UCSD-AML1 (cell line): Measurements from ENCODE around the gene METTL18.
A peak's percentile ranks its signal among the peaks of the same experiment; 100 is the strongest.
"Not testable (repeated sequence)": the region's sequence is repeated elsewhere in the genome, so short reads cannot be mapped to it uniquely, and the experiment has no call there.

Source experiments
- DNase-seq: peaks from one replicate; lab custom pipeline; 2025; ENCODE audit not compliant: unreplicated experiment; lab: John Stamatoyannopoulos, UW

Gene METTL18

DNA sequence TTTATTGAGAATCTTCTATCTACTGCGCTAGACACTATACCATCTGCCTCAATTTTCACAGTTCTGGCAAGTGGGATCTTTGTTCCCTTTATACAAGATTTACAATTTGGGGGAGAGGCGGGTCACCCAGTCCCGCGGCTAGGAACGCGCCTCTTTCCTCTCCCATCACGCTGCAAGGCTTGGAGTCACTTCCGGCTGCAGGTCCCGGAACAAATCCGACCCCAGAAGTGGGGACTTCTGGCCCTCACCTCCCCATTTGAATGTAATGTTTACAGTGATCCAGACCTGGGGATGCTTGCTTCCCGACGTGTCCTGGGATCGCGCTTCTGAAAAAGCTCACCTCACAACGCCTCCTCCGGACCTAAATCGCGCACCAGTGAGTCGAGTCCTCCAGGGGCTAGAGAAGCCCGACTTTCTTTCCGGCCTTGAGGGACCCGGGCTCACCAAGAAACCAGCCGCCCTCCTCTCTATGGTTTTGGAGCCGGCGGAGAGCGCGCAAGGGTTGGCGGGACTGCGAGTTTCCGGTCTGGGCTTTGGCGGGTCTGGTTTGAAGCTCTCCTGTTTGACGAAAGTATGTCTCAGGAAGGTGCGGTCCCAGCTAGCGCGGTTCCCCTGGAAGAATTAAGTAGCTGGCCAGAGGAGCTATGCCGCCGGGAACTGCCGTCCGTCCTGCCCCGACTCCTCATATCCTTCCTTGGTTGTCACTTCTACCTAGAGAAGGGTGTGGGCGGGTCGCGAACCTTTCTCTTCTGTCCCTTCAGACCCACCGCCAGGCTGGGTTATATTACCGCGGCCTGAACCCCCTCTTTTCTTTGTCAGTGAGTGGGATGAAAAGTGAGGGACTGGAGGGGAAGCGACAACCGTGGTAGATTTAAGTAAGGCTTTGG is at the start of gene METTL18:
Gene METTL18 (minus strand): TSS at position 378 of the 887 bp plus-strand sequence. CDS start 1,212 bp downstream, outside the sequence.
- DNase-seq, result peak; percentile 94

DNA sequence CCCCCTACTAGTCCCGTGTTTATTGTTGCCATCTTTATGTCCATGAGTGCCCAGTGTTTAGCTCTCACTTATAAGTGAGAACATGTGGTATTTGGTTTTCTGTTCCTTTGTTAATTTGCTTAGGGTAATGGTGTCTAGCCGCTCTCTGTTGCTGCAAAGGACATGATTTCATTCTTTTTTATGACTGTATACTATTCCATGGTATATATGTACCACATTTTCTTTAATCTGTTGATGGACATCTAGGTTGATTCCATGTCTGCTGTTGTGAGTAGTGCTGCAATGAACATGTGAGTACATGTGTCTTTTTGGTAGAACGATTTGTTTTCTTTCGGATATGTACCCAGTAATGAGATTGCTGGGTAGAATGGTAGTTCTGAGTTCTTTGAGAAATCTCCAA is 44.2 kb upstream of the METTL18 start:
- no peak for DNase-seq

DNA sequence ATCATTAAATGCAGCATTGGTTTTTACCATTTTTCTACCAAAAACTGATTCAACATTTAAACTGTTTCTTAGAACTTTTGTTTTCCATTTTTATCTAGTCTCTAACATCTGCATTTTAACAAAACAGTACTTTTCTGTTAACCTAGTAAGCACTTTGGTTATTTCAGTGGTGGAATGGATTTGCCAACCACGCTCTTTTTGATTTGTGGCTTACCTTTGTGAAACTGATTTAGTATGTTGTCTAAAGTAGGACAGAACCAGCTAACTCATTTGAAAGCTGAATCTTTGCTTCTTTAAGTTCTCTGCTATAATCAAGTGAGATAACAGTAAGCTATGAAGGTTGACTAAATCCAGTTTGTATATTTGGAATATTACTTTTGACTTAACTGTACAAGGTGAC is 41.5 kb upstream of the METTL18 start:
- DNase-seq, result no peak

GRCh38 chr1:169835647-169836046 is 40.9 kb upstream of the METTL18 start:
- no peak for DNase-seq

GRCh38 chr1:169834869-169835268 is 40.2 kb upstream of the METTL18 start:
- DNase-seq, result no peak

DNA sequence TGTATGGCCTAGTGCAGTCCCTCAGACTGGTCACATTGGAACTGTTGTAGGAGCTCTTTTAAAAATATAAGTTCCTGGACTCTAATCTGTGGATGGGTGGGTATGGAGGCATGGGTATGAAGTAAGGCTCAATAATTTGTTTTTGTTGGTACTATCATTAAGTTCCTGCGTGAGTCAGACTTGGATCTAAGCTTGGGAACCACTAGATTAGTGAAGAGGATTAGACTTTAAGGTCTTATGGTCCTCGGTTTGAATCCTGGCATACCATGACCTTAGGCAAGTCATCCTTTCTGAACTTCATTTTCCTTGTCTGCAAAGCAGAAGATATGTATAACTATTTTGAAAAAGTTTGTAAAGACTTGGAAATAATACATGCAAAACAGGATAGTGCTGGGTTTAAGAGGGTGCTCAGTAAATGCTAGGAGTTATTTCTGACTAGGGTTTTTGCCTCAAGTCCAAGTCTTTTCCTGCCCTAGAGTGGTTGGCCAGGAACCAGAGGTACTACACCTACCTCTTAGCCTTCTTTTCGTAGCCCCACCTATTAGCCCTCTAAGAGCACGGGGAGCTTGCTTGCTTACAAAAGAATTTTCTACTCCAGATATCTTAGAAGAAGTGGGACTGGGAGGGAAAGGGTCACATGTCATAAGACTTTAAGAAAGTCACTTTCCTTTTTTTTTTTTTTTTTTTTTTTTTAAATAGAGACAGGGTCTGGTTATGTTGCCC is 38.6 kb upstream of the METTL18 start:
- no peak for DNase-seq

DNA sequence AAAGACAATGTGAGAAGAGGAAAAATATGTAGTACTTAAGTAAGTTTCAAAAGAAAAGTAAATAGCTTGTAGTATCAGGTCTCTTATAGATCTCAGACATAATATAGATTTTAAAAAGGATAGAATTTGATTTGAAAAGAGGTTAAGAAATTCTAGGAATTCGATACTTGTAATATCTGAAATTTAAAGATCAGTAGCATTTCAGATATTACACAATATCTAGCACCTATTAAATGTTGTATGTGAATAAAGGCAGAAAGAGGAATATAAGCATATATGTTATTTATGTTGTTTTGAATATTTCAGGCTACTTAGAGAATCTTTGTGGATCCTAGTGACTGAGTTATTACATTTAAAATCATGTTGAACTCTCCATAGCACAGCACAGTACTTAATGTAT is 35.0 kb upstream of the METTL18 start:
- no peak for DNase-seq

GRCh38 chr1:169824153-169824552 is 29.4 kb upstream of the METTL18 start:
- no peak for DNase-seq

GRCh38 chr1:169821500-169821899 is 26.8 kb upstream of the METTL18 start:
- DNase-seq, result no peak

DNA sequence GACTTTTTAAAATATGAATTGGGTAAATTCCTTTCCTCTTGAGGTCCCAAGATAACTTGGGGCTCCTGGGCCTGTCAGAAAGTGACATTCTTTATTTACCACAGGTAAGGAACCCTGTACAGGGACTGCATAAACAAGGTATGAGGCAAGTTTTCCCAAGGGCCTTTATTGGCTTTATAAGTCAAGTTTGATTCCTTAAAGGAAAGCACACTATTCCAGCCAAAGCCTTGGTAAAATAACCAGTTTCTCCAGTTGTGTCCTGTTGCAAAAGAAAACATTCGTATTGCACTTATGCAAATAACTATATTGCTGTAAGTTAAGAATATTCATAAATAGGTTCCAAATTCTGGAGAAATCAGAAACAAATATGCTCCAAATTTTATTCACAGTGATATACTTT is 21.9 kb upstream of the METTL18 start:
- DNase-seq, result no peak

GRCh38 chr1:169814265-169814664 is 19.6 kb upstream of the METTL18 start:
- DNase-seq, result no peak

GRCh38 chr1:169812131-169812530 is 17.4 kb upstream of the METTL18 start:
- no peak for DNase-seq

DNA sequence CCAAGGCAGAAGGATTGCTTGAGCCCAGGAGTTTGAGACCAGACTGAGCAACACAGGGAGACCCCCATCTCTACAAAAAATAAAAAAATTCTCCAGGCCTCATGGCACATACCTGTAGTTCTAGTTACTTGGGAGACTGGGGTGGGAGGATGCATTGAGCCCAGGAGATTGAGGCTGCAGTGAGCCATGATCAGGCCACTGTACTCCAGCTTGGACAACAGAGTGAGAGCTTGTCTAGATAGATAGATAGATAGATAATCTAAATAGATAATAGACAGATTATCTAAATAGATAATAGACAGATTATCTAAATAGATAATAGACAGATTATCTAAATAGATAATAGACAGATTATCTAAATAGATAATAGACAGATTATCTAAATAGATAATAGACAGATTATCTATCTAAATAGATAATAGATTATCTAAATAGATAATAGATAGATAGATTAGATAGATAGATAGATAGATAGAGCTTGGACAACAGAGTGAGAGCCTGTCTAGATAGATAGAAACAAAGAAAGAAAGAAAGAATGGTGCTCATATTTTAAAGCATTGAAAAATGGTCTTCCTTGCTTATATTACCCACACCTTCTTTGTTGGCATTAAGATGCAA is 16.8 kb upstream of the METTL18 start:
- DNase-seq, result not testable (repeated sequence)

DNA sequence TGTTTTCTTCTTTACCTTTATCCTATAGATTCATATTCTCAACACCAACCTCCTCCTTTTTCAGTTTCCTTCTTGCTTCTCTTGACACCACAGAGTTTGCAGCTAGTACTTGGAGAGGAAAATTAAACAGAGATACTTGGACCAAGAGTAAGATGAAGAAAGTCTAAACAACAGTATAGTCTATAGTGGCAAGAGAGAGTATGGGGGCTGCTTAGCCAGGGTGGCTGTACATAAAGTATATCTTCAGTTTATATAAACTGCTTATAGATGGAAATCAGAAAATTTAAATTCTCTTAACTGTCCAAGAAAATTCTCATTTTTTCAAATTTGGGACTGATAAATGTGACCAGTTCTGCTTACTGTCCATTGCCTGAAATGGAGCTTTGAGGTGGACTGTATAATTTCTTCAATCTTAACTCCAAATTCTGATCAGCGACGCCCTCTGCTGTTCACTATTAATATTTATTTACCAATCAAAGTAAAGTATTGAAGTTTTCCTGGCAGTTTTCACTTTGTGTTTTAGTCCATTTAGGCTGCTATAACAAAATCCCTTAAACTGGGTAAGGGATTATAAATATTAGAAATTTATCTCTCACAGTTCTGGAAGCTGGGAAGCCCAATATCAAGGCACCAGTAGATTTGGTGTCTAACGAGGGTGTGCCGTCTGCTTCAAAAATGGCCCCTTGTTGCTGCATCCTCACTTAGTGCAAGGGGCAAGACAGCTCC is 14.8 kb upstream of the METTL18 start:
- DNase-seq, result no peak

DNA sequence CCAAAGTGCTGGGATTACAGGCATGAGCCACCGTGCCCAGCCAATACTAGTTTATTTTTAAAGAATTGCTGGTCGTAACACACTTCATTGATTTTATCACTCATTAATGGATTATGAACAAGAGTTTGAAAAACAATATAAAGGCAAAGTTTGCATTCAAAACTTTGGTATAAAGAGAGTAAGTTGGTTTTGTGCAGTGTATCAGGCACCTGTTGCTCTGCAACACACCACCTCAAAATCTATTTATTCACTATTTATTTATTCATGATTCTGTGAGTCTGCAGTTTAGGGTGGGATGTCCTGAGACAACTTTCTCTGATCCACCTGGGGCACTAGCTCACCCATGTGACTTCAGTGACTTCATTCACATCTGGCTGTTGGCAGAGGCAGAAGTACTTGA is 10.2 kb upstream of the METTL18 start:
- no peak for DNase-seq

- DNase-seq, result no peak
Observed at GRCh38 chr1:169802888-169803287, 8.2 kb upstream of the METTL18 start.

- DNase-seq, result no peak
Observed at GRCh38 chr1:169797281-169797680, 2.6 kb upstream of the METTL18 start.

- no peak for DNase-seq
Observed at GRCh38 chr1:169796274-169796810, 1.6 kb upstream of the METTL18 start.

DNA sequence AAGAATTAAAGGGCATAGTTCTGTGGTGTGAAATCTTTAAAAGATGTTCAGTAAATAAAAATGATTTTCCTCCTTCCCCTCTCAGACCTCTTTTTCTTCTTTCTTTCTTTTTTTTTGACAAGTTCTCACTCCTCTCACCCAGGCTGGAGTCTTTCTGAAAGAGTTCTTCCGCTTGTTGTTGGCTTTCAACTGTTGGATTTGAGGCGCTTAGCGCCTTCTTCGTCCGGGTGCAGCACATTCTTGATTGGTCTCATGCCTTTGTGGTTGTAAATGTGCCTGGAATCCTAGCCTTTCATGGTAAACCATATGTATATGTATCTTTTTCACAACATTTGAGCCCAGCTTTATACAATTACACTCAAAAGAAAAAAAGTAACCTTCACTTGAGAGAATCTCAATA is 980 bp upstream of the METTL18 start:
- DNase-seq, result no peak

GRCh38 chr1:169793730-169794129 is 977 bp downstream of the METTL18 start:
- DNase-seq, result no peak

- no peak for DNase-seq
Observed at GRCh38 chr1:169788402-169788801, 6.3 kb downstream of the METTL18 start.
